Chondrocyte (in vitro differentiated cells): ENCODE measurements around the gene STOM. TPM values are rescaled to one million over a fixed set of nuclear protein-coding genes. Genes with fewer than 3 reads are reported as not detected.

Source experiments
- DNase-seq: peaks from one replicate; pipeline ENCODE4 v3.0.0; 2021; ENCODE audit warnings: mixed read lengths, low spot score
- H3K27ac Mint-ChIP-seq: one replicate; pipeline ENCODE4 v1.8.0; 2021; ENCODE audit warnings: mild to moderate bottlenecking, moderate library complexity, mixed read lengths; ENCODE audit not compliant: unreplicated experiment
- H3K27me3 Mint-ChIP-seq: 2 replicates; pipeline ENCODE4 v1.8.0; 2021; ENCODE audit warnings: low read depth, mixed read lengths
- H3K36me3 Mint-ChIP-seq: 2 replicates; pipeline ENCODE4 v1.8.0; 2021; ENCODE audit warnings: low read depth, mixed read lengths
- H3K4me1 Mint-ChIP-seq: 2 replicates; pipeline ENCODE4 v1.8.0; 2021; ENCODE audit warnings: low read depth, mild to moderate bottlenecking, mixed read lengths
- H3K4me3 Mint-ChIP-seq: one replicate; pipeline ENCODE4 v1.8.0; 2021; ENCODE audit warnings: mild to moderate bottlenecking, moderate library complexity, mixed read lengths; ENCODE audit not compliant: unreplicated experiment
- H3K9me3 Mint-ChIP-seq: 2 replicates; pipeline ENCODE4 v1.8.0; 2021; ENCODE audit warnings: low read depth, mixed read lengths
- total RNA-seq: library from RNA; stranded (reverse); gene quantifications from 3 replicates; pipeline ENCODE4 v1.2.1, GENCODE V29; 2021
- TF ChIP-seq, protein P1 (sequence below): fragments of 200-600 bp; sonication (generic); IDR thresholded peaks from 2 replicates; pipeline ENCODE4 v1.5.0; 2021; ENCODE audit warnings: antibody characterized with exemption, mild to moderate bottlenecking, moderate library complexity

STOM gene
- total RNA-seq, 1 donor from 2014 or later = 83.6 TPM

DNA sequence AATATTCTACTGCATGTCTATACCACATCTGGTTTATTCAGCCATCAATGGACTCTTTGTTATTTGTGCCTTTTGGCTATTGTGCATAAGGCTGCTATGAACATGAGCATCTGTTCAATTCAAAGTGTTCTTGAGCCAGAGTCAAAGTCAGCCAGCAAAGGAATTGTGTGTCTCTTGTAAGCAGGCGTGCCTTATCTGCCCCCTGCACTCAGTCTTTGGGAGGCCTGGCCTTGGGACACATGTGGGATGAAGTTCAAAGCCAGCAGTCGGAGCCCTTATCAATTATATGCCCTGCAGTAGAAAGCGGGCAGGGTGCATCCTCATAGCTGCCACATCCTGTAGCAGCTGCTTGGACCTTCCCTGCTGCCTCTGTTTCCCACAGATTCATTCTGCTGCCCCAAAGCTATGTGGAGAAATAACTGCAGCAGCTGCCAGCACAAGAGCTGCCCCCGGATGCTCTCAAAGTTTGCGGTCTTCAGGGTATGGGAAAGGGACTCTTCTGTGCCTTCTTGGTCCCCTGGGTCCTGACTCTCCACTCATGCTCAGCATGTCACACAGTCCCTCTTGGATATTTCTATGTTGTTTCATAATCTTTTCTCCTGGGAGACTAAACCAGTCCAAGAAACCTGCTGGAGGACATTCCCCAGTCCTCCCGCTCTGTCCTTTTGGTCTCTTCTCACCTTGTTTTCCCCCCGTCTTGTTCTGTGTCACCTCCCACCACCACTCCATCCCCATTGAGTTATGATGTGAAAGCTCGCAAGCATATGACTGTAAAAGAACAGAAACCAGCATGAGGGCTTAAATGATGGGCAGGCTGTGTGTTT, 35.9 kb downstream of the STOM start:
- Mint-ChIP-seq H3K9me3 (no peaks in the 10 kb centered on the region), H3K36me3 (peaks cover 45% of the 10 kb centered on the region), H3K4me3 (no peak overlapping the region), H3K4me1 (peaks cover 40% of the 10 kb centered on the region), H3K27ac (peak overlapping the region; percentile 77), H3K27me3 (no peaks in the 10 kb centered on the region)
- TF ChIP-seq, protein P1, sequence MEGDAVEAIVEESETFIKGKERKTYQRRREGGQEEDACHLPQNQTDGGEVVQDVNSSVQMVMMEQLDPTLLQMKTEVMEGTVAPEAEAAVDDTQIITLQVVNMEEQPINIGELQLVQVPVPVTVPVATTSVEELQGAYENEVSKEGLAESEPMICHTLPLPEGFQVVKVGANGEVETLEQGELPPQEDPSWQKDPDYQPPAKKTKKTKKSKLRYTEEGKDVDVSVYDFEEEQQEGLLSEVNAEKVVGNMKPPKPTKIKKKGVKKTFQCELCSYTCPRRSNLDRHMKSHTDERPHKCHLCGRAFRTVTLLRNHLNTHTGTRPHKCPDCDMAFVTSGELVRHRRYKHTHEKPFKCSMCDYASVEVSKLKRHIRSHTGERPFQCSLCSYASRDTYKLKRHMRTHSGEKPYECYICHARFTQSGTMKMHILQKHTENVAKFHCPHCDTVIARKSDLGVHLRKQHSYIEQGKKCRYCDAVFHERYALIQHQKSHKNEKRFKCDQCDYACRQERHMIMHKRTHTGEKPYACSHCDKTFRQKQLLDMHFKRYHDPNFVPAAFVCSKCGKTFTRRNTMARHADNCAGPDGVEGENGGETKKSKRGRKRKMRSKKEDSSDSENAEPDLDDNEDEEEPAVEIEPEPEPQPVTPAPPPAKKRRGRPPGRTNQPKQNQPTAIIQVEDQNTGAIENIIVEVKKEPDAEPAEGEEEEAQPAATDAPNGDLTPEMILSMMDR = no peak
- no peak for DNase-seq

DNA sequence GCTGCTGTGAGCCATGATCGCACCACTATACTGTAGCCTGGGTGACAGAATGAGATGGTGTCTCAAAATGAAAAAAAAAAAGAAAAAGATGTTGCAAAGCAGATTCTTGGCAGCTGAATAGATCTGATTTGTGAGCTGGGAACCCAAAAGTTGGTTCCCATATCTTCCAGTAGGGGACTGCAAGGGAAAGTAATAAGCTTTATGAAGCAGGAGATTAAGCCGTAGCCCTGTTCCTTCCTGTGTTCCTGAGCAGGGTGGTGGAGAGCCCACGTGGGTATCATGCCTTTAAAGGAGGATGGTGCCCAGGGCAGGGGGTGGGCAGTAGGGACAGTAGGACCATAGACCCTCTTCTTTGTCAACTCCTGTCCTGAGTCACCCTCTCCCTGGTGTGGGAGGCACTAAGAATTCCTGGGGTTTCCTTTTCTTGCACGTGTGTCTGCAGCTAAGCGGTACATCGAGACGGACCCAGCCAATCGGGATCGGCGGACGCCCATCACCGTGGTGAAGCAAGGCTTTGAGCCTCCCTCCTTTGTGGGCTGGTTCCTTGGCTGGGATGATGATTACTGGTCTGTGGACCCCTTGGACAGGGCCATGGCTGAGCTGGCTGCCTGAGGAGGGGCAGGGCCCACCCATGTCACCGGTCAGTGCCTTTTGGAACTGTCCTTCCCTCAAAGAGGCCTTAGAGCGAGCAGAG, 37.9 kb downstream of the STOM start:
- peaks cover 40% of the 10 kb centered on the region for H3K4me1 Mint-ChIP-seq
- peaks cover 46% of the 10 kb centered on the region for H3K36me3 Mint-ChIP-seq

DNA sequence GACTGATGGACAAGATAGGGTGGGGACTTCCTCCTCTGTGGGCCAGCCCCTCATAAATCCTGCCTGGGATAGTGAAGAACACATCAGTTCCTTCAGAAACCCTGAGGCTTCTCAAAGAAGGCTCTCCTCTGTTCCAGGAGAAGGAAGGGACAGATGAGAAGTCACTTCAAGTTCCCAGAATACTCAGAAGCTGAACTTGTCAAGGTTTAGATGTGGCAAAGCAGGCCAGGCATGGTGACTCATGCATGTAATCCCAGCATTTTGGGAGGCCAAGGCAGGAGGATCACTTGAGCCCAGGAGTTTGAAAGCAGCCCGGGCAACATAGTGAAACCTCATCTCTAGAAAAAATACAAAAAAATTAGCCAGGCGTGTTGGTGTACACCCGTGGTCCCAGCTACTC, 38.5 kb downstream of the STOM start:
- H3K36me3 Mint-ChIP-seq = peaks cover 46% of the 10 kb centered on the region
- H3K27ac Mint-ChIP-seq = peak overlapping the region; percentile 88
- no peaks in the 10 kb centered on the region for H3K27me3 Mint-ChIP-seq
- peaks cover 40% of the 10 kb centered on the region for H3K4me1 Mint-ChIP-seq
- no peaks in the 10 kb centered on the region for H3K9me3 Mint-ChIP-seq
- TF ChIP-seq, protein P1 = no peak
- no peak overlapping the region for H3K4me3 Mint-ChIP-seq
- DNase-seq = no peak

More for the DNA sequence above, 37.9 kb downstream of the STOM start:
- Mint-ChIP-seq H3K4me3 (peak overlapping the region; percentile 9), H3K9me3 (no peaks in the 10 kb centered on the region), H3K27ac (peak overlapping the region; percentile 88), H3K27me3 (no peaks in the 10 kb centered on the region)
- TF ChIP-seq, protein P1 = peak; percentile 73
- no peak for DNase-seq

DNA sequence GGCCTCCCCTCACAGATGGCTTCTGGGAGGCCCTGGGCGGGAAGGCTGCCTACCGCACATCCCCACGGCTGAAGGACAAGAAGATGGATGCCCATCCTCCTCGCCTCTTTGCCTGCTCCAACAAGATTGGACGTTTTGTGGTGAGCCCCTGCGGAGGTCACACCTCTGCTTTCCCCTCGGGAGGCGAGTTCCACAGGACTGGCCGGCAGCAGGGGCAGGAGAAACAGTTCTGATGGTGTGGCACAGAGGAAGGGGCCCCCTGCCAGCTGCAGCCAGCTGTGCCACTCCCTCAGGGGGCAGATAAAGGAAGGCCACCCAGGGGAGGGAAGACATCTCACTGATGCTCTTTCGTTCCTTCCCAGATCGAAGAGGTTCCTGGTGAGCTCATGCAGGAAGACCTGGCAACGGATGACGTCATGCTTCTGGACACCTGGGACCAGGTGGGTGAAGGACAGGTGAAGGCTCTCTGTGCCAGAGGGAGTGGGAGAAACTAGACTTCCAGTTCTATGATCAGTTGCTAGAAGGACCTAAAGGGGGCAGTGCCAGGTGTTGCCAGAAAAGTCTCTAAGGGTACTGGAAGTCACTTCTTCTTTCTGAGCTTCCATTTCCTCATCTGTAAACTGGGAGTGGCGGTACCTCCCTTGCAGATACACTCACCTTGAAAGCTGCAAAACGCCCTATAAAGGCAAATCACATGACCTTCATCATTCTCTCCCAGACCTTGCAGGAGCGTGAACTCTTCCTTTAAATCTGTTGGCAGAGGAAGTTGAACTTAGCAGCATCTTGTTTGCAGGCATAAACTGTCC, 41.0 kb downstream of the STOM start:
- Mint-ChIP-seq H3K4me3 (no peak overlapping the region), H3K4me1 (peaks cover 53% of the 10 kb centered on the region), H3K27ac (peak overlapping the region; percentile 5), H3K27me3 (no peaks in the 10 kb centered on the region), H3K36me3 (peaks cover 55% of the 10 kb centered on the region), H3K9me3 (no peaks in the 10 kb centered on the region)
- TF ChIP-seq, protein P1 = no peak
- no peak for DNase-seq

DNA sequence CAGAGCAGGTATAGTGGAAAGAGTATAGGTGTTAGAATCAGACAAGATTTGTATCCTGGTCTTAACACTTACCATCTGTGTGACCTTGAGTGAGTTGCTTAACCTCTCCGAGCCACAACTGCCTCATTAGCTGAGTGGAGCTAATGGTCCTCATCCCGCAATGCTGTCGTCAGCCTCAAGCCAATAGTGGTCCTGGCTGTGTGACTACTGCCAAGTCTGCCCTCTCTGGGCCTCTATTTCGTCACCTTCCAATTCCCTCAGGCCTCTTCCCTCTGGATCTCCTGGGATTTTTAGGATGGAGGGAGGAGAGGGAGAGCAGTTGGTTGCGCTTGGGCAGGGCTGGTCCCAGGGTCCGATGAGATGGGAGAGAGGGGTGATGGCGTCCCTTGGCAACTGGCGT, 41.6 kb downstream of the STOM start:
- Mint-ChIP-seq H3K27me3 (no peaks in the 10 kb centered on the region), H3K4me1 (peaks cover 54% of the 10 kb centered on the region), H3K27ac (no peak overlapping the region), H3K36me3 (peaks cover 55% of the 10 kb centered on the region), H3K4me3 (no peak overlapping the region), H3K9me3 (no peaks in the 10 kb centered on the region)
- DNase-seq = no peak
- TF ChIP-seq, protein P1 = no peak
